SH-SY5Y (cell line): ENCODE results near the gene PYHIN1.

ENCODE experiments used
- GATA2 ChIP-seq: IDR thresholded peaks from 2 replicates; pipeline ENCODE4 v1.6.1; 2011; ENCODE audit warnings: mild to moderate bottlenecking, low read depth, low read length
- GATA3 ChIP-seq: IDR thresholded peaks from 2 replicates; pipeline ENCODE4 v1.6.1; 2011; ENCODE audit warnings: low read depth, mild to moderate bottlenecking, low read length, moderate library complexity

Gene PYHIN1

DNA sequence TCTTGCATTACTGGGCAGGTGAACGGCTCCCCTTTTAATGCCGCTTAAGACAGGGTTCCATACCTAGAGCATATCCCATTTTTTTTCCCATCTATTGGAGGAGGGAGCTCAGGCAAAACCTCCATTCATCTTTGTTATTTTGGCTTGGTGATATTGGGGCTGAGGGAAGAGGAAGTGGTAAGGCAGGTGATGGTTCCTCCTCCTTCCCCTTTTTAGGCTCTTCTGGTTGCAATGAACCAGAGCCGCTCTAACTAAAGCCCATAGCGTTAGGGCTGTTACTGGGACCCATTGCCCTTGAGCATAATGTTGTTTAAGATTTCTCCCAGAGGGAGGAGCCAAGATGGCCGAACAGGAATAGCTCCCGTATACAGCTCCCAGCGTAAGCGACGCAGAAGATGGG lies 21.1 kb downstream of the PYHIN1 start:
- TF ChIP-seq GATA3 = no peak
- TF ChIP-seq GATA2 = no peak

DNA sequence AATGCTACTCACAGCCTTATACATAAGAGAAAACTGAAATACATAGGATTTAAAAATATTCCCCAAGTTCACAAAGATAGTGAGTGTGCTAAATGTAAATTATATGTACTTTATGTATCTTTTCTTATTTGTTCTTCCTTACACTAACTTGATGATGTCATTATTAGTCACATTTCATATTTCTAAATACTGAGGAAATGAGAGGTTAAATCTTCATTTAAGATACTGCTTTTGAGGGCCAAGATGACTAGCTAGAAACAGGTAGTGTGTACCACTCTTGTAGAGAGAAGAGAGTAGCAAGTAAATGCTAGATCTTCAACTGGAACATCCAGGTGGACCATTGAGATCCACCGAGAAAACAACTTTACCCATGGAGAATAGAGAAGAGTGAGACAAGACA lies 29.8 kb downstream of the PYHIN1 start:
- no peak for TF ChIP-seq GATA3
- no peak for TF ChIP-seq GATA2

DNA sequence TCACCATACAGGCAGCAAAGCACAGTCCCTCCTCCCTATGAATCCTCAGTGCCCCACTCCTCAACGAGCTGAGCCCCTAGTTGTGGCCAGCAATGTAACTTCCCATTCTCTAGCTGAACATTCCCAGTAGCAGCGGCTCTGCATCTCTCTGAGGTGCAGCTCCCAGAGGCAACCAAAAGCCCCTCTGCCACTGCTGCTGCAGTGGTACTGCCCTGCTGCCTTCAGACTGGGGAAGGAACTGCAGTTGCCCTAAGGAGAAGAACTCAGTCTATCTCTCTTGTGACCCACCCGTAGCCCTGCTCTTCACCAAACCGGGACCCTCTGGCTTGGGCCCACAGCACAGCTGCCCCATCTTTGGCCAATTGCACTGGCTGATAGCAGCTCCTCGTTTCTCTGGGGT lies 31.6 kb downstream of the PYHIN1 start:
- no peak for TF ChIP-seq GATA2

DNA sequence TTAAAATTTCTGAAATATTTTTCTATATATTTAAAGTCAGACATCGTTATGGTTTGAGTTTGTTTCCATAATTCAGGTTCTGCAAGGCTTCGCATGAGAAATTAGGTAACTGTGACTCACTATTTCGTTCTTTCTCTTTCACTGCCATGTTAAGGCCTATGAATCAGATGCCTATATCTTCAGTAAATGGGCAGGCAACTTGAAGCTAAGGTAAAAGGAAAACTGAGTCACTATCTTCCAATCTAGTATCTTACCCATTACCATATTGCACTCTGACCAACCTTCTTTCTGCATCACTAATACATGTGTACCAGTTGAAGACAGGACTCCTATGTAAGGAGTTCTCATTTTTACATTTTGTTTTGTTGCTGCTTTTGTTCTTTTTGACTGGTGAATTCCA lies 37.8 kb downstream of the PYHIN1 start:
- no peak for TF ChIP-seq GATA3
- no peak for TF ChIP-seq GATA2

DNA sequence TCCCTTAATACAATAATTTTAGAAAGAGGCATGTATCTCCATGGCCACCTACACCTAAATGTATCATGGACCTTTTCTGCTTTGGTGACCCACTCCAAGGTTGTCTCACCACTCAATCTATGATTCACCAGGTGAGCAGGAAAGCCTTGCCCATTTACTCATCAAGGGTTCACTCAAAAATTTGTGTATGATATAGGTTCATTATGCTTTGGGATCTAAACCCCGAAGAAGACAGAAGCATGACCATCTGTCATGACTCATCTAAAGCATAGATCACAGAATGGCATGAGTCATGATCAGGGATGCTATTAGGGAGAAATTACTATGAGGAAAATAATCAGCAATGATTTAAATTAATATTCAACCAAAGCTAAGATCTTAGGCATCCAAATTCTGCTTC lies 38.5 kb downstream of the PYHIN1 start:
- no peak for TF ChIP-seq GATA2
- TF ChIP-seq GATA3 = no peak

DNA sequence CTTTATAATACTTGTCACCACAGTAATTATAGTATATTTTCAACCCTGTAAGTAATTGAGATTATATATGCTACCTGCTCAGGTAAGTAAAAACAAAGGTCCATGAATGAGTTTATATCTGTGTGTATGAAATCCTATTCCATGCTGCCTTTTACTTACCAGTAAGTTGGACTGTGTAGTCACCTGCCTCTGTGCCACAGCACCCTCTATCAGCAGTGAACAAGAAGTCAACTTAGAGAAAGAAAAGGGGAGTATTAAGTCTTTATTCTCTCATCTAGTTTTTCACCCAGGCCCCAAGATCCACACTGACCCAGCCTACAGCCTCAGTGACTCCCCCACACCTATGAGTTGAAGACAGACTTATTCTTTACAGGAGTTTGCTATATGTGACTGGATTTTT lies 41.5 kb downstream of the PYHIN1 start:
- TF ChIP-seq GATA2 = no peak
- TF ChIP-seq GATA3 = no peak

DNA sequence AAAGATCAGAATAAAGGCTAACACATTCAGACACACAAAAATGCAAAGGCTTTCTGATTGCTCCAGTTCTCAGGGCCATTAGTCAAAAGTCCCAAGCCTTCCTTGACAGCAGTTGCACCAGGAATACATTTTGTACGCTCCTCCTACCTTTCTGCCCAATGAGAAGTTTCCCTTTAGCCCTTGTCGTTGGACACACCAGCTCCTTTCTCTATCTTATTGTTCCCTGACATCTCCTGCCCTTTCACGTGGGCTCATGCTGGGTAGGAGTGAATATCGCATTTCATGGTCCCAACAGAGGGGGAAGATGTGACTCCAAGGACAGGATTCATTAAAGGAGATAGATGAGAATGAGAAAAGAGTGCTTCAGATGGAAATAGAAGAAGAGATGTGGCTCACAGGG lies 44.9 kb downstream of the PYHIN1 start:
- TF ChIP-seq GATA3 (no peak), GATA2 (no peak)

DNA sequence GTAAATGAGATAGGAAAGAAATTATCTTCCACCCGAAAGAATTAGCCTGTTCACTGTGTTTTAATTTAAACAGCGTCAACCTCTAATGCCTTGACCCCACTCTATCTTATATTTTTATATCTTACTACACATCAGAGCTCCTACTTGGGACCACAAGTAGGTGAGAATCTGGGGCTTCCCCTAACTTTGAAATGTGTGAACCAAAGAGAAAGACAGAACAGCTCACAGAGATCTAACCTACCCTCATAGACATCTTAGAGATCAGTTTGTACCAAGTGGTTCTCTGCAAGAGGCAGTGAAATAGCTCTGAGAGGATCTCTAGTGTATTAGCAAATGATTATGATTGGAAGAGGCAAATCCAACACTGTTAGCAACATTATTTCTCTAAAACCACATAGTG lies 47.4 kb downstream of the PYHIN1 start:
- TF ChIP-seq GATA2 (no peak), GATA3 (no peak)

DNA sequence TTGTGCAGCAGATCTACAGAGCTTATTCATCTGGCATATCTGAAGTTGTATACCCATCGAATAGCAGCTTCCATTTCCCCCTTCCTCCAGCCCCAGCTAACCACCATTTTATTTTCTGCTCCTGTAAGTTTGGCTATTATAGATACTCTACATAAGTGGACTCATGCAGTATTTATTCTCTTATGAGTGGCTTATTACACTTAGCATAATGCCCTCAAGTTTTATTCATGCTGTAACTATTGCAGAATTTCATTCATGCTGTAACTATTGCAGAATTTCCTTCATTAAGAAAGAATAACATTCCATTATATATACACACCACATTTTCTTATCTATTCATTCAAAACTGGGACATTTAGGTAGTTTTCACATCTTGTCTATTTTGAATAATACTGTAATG lies 47.9 kb downstream of the PYHIN1 start:
- TF ChIP-seq GATA2 = no peak
- no peak for TF ChIP-seq GATA3

DNA sequence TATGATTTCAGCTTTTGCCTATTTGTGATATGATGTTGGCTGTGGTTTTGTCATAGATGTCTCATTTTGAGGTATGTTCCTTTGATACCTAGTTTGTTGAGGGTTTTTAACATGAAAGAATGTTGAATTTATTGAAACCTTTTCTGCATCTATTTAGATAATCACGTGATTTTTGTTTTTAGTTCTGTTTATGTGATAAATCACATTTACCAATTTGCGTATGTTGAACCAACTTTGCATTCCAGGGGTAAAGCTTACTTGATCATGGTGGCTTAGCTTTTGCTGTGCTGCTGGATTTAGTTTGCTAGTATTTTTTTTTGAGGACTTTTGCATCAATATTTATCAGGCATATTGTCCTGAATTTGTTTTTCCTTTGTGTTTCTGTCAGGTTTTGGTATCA lies 51.9 kb downstream of the PYHIN1 start:
- TF ChIP-seq GATA3 (no peak), GATA2 (no peak)

DNA sequence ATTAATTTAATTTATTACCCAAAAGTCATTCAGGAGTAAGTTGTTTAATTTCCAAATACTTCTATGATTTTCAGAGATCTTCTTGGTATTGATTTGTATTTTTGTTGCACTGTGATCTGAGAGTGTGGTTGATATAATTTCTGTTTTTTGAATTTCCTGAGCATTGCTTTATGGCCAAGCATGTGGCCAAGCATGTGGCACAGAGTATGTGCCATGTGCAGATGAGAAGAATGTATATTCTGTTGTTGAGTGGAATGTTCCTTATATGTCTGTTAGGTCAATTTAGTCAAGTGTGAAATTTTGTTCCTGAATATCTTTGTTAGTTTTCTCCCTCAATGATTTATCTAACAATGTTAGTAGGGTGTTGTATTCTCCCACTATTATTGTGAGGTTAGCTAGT lies 53.0 kb downstream of the PYHIN1 start:
- TF ChIP-seq GATA2 = no peak
- TF ChIP-seq GATA3 = no peak

DNA sequence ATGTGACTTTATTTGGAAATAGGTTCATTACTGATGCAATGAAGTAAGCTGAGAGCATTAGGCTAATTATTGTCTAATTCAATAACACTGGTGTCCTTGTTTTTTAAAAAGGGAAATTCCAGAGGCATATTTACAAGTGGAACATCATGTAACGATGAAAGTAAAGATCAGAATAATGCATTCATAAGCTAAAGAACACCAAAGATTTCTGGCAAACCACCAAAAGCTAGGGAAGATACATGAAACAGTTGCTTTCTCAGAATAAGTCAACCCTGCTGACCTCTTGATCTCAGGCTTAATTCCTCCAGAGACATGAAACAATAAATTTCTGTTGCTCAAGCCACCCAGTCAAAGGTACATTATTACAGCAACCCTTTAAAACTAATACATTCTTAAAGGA lies 58.1 kb downstream of the PYHIN1 start:
- TF ChIP-seq GATA3 (no peak), GATA2 (no peak)

DNA sequence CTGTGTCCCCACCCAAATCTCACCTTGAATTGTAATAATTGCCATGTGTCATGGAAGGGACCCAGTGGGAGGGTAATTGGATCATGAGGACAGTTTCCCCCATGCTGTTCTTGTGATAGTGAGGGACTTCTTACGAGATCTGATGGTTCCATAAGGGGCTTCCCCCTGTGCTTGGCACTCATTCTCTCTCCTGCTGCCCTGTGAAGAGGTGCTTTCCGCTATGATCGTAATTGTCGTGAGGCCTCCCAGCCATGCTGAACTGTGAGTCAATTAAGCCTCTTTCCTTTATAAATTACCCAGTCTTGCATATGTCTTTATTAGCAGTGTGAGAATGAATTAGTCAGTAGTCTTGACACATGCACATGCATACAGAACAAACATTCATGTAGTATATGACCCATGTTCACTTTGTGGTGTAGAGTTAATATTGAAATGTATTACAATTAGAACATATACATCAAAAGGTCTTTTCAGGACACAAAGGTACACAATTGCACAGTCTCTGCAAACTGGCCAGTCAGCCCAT lies 61.5 kb downstream of the PYHIN1 start:
- no peak for TF ChIP-seq GATA3
- TF ChIP-seq GATA2 = no peak

DNA sequence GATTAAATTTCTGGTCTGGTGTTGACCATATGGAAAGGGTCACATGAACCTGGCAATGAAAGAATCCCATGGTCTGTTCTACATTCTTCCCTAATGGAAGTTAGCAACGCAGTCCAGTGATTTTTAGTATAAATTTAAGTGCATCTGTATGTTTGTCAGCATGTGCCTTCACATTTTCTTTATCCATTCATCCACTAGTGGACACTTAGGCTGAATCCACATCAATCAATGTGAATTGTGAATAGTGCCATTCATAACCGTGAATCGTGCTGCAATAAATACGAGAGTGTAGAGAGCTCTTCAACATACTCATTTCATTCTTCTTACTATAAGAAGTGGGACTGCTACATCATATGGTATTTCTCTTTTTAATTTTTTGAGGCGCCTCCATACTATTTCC lies 65.6 kb downstream of the PYHIN1 start:
- TF ChIP-seq GATA2 (no peak), GATA3 (no peak)

DNA sequence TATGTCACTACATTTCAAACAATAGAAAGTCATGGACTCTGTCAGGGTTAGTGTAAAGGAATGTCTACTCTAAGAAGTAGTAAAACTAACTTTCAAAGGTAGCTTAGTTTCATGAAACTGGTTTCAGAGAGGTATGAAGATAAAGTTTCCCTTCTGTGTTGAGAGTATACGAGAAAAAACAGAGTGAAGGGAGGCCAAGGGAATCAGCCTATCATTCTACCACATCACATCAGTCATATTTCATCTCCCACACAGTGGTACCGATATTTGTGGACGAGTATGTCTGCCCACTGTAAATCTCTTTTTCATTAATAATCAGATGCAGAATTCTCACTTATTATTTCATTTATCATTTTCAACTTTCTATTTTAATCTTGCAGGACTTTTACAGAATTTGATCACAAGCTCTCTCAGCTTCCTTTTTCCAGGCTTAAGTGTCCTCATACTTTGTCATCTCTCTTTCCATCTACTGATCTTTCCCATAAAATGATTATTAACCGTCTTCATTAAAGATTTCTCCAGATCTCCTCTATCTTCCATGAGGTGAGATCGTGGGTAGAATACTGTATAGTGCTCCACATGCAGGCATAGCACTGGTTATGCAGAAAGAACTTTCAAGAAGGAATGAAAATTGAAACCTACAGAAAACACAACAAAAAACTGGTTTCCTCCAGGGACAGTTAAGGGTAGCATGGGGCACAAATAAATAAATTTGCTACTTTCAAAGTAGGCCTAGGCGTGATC lies 66.9 kb downstream of the PYHIN1 start:
- TF ChIP-seq GATA2 (no peak), GATA3 (no peak)

DNA sequence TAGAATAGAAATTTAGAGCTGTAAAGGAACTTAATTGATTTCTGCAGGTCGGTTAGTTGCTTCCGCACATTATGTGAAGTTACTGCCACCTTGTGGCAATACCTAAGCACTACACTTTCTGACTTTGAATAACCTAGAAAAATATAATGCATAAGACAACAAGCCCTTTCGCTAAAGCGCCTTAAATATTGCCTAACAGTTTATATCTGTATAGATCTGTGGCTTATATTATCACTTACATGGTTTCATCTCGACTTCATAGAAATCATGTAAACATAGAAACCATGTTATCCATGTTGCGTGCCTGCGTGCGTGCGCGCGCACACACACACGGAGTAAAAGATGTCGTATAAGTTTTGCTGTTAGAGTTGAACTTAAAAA lies 67.4 kb downstream of the PYHIN1 start:
- TF ChIP-seq GATA3 = no peak
